ENCODE data around the gene MACO1.
"Not testable (repeated sequence)": the region's sequence is repeated elsewhere in the genome, so short reads cannot be mapped to it uniquely, and the experiment has no call there.

MACO1 gene

GRCh38 chr1:25433389-25434186 lies 2.9 kb downstream of the MACO1 start:
- ATAC-seq = no peak
- H3K27me3 Mint-ChIP-seq = no peaks in the 10 kb centered on the region
- peaks cover 7% of the 10 kb centered on the region for H3K36me3 Mint-ChIP-seq (ENCODE audit: low read depth)
- peaks cover 62% of the 10 kb centered on the region for H3K4me1 Mint-ChIP-seq
- DNase-seq = no peak
- no peak overlapping the region for H3K27ac Mint-ChIP-seq
- no peak overlapping the region for H3K4me3 Mint-ChIP-seq
- H3K9me3 Mint-ChIP-seq = no peaks in the 10 kb centered on the region

GRCh38 chr1:25435397-25436108 lies 4.9 kb downstream of the MACO1 start:
- ATAC-seq (no peak), DNase-seq (no peak)
- no peaks in the 10 kb centered on the region for H3K27me3 Mint-ChIP-seq
- H3K36me3 Mint-ChIP-seq (ENCODE audit: low read depth) = peaks cover 7% of the 10 kb centered on the region
- peak overlapping the region; percentile 58 for H3K4me3 Mint-ChIP-seq
- H3K9me3 Mint-ChIP-seq = no peaks in the 10 kb centered on the region
- H3K4me1 Mint-ChIP-seq = peaks cover 58% of the 10 kb centered on the region
- peak overlapping the region; percentile 46 for H3K27ac Mint-ChIP-seq

- ATAC-seq (no peak), DNase-seq (no peak)
- Mint-ChIP-seq H3K9me3 (no peaks in the 10 kb centered on the region), H3K36me3 (ENCODE audit: low read depth) (peaks cover 7% of the 10 kb centered on the region), H3K4me3 (no peak overlapping the region), H3K27me3 (no peaks in the 10 kb centered on the region), H3K27ac (no peak overlapping the region), H3K4me1 (peaks cover 63% of the 10 kb centered on the region)
Observed at GRCh38 chr1:25437672-25438071, 7.0 kb downstream of the MACO1 start.

DNA sequence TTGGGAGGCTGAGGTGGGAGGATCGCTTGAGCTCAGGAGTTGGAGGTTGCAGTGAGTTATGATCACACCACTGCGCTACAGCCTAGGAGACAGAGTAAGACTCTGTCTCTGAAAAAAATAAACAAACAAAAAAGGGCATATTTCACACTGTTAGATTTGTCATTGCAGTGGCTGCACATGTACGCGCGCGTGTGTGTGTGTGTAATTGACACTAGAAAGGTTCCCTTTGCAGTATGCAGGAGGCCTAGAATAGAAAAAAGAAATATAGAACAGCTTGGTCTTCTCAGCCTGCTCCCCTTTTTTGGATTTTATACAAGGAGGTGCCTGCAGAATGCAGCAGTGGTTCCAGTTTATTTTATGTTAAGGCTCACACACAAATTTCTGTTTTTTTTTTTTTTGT lies 8.6 kb downstream of the MACO1 start:
- Mint-ChIP-seq H3K27me3 (no peaks in the 10 kb centered on the region), H3K36me3 (ENCODE audit: low read depth) (peaks cover 7% of the 10 kb centered on the region), H3K27ac (no peak overlapping the region), H3K4me1 (peaks cover 57% of the 10 kb centered on the region), H3K9me3 (no peaks in the 10 kb centered on the region), H3K4me3 (no peak overlapping the region)
- ATAC-seq = no peak
- no peak for DNase-seq

GRCh38 chr1:25442178-25442577 lies 11.5 kb downstream of the MACO1 start:
- Mint-ChIP-seq H3K9me3 (no peaks in the 10 kb centered on the region), H3K4me1 (peaks cover 41% of the 10 kb centered on the region)

DNA sequence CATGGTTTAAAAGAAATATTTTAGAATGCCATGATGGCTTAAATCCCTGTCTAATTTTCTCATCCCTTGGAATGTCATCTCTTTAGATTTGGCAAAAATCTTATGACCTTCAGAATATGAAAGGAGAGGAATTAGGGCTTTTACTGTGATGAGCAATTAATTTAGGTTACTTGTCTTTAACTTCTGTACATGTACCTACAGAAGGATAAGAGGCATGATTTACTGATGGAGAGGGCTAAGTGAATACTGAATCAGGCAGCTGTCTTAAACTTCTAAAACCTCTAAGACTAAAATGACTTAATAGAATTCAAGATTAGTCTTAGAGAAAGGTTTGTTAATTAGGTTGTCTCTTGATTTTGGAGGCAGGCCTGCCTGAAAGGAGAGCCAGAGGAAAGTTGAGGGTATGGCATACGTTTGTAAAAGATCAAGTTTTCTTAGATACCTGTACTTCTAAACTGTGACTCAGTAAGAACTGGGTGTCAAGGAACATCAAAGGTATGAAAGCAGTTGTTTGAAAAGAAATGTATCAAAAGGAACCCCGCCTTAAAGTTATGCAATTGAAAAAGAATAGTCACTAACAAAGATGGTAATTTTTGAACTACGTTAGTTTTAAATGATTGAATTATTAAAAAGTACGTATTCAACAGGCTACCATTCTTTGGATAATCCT lies 12.5 kb downstream of the MACO1 start:
- Mint-ChIP-seq H3K27me3 (no peaks in the 10 kb centered on the region), H3K27ac (no peak overlapping the region), H3K36me3 (ENCODE audit: low read depth) (peaks cover 6% of the 10 kb centered on the region), H3K4me1 (peaks cover 48% of the 10 kb centered on the region), H3K9me3 (no peaks in the 10 kb centered on the region), H3K4me3 (no peak overlapping the region)
- no peak for DNase-seq
- ATAC-seq = no peak

More at GRCh38 chr1:25442178-25442577, 11.5 kb downstream of the MACO1 start:
- DNase-seq (no peak), ATAC-seq (no peak)
- Mint-ChIP-seq H3K36me3 (ENCODE audit: low read depth) (peaks cover 4% of the 10 kb centered on the region), H3K27me3 (no peaks in the 10 kb centered on the region), H3K27ac (no peak overlapping the region), H3K4me3 (no peak overlapping the region)

- peaks cover 48% of the 10 kb centered on the region for H3K4me1 Mint-ChIP-seq
- DNase-seq; H3K9me3 Mint-ChIP-seq; H3K27ac Mint-ChIP-seq; H3K27me3 Mint-ChIP-seq; ATAC-seq; H3K4me3 Mint-ChIP-seq; H3K36me3 Mint-ChIP-seq (ENCODE audit: low read depth): not testable (repeated sequence)
Observed at GRCh38 chr1:25444604-25445003, 13.9 kb downstream of the MACO1 start.

GRCh38 chr1:25445993-25446538 lies 15.4 kb downstream of the MACO1 start:
- Mint-ChIP-seq H3K9me3 (no peaks in the 10 kb centered on the region), H3K4me3 (no peak overlapping the region), H3K4me1 (peaks cover 42% of the 10 kb centered on the region), H3K27me3 (no peaks in the 10 kb centered on the region), H3K27ac (no peak overlapping the region), H3K36me3 (ENCODE audit: low read depth) (peaks cover 13% of the 10 kb centered on the region)
- DNase-seq = no peak
- no peak for ATAC-seq

DNA sequence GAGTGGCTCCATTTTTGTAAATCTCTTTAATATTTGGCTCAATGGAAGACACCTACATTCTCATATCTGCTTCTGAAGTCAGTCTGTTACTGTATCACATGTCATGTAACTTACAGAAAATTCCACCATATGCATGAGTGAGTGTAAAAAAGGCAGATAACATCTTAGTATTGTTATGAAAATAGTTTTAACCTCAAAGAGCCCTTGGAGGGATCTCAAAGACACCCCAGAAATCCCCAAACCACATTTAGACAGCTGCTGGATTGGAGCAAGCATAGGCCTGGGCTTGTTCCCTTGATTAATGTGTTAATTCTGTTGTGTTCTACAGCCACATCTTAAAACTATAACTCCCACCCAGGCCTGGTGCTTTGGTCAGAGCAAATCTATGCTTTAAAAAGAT lies 16.9 kb downstream of the MACO1 start:
- H3K9me3 Mint-ChIP-seq = no peaks in the 10 kb centered on the region

DNA sequence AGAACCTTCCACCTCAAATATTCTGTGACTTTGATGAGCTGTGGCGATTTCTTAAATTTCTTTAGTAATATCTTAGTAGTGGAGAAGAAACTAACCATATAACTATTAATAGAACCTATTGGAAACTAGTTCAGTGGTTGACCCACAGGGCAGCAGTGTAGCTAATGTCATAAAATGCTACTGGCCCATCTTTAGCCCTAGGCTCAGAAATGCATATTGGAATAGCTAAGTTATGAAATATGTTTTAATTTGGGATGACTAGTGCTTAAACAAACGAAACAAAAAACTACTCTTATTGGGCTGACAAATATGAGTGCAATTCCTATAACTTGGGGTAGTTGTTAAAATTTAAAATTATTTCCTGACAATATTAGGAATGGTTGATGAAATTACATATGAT lies 20.2 kb downstream of the MACO1 start:
- H3K36me3 Mint-ChIP-seq (ENCODE audit: low read depth) = peaks cover 24% of the 10 kb centered on the region
- H3K9me3 Mint-ChIP-seq = no peaks in the 10 kb centered on the region
- peaks cover 22% of the 10 kb centered on the region for H3K4me1 Mint-ChIP-seq
- ATAC-seq (no peak), DNase-seq (no peak)
- H3K27ac Mint-ChIP-seq = no peak overlapping the region
- no peaks in the 10 kb centered on the region for H3K27me3 Mint-ChIP-seq
- H3K4me3 Mint-ChIP-seq = no peak overlapping the region

More for the DNA sequence above, 16.9 kb downstream of the MACO1 start:
- Mint-ChIP-seq H3K4me3 (no peak overlapping the region), H3K36me3 (ENCODE audit: low read depth) (peaks cover 13% of the 10 kb centered on the region), H3K27ac (peak overlapping the region; percentile 7), H3K4me1 (peaks cover 36% of the 10 kb centered on the region), H3K27me3 (no peaks in the 10 kb centered on the region)
- ATAC-seq (peak; percentile 83), DNase-seq (no peak)

- ATAC-seq = no peak
- Mint-ChIP-seq H3K27me3 (no peaks in the 10 kb centered on the region), H3K9me3 (no peaks in the 10 kb centered on the region), H3K27ac (no peak overlapping the region), H3K36me3 (ENCODE audit: low read depth) (peaks cover 28% of the 10 kb centered on the region), H3K4me1 (peaks cover 18% of the 10 kb centered on the region), H3K4me3 (no peak overlapping the region)
- DNase-seq = no peak
Observed at GRCh38 chr1:25451908-25452307, 21.2 kb downstream of the MACO1 start.

- Mint-ChIP-seq H3K27me3 (no peaks in the 10 kb centered on the region), H3K36me3 (ENCODE audit: low read depth) (peaks cover 44% of the 10 kb centered on the region), H3K4me1 (peaks cover 9% of the 10 kb centered on the region), H3K4me3 (no peak overlapping the region), H3K9me3 (no peaks in the 10 kb centered on the region), H3K27ac (no peak overlapping the region)
- DNase-seq = no peak
- ATAC-seq = no peak
Observed at GRCh38 chr1:25456502-25456901, 25.8 kb downstream of the MACO1 start.

DNA sequence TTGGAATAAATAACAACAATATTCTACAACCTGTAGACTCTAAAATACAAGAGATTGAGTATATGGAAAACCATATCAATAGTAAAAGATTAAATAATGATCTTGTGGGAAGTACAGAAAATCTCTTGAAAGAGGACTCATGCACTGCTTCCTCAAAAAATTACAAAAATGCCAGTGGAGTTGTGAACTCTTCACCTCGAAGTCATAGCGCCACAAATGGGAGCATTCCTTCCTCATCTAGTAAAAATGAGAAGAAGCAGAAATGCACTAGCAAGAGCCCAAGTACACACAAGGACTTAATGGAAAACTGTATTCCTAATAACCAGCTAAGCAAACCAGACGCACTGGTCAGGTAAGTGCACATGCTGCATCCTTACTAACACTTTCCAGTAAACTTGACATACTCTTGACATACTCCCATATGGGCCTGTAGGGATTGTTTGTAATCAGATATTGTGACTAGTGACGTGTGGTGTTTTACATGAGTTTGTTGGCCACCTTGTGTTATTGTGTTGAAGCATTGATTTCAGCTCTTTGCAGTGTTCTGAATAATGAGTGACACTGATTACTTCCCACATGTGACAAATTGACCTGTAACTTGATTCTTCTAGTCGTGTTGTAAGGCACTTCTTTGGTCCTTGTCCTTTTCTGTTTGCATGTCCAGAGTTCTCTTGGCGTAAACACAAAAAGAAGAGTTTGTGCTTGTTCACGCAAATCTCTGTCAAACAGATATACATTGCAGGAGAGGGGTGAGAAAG lies 28.0 kb downstream of the MACO1 start:
- no peak for ATAC-seq
- H3K27ac Mint-ChIP-seq = no peak overlapping the region
- H3K36me3 Mint-ChIP-seq (ENCODE audit: low read depth) = peaks cover 44% of the 10 kb centered on the region
- H3K9me3 Mint-ChIP-seq = no peaks in the 10 kb centered on the region
- peaks cover 4% of the 10 kb centered on the region for H3K4me1 Mint-ChIP-seq
- DNase-seq = no peak
- H3K27me3 Mint-ChIP-seq = no peaks in the 10 kb centered on the region
- no peak overlapping the region for H3K4me3 Mint-ChIP-seq

DNA sequence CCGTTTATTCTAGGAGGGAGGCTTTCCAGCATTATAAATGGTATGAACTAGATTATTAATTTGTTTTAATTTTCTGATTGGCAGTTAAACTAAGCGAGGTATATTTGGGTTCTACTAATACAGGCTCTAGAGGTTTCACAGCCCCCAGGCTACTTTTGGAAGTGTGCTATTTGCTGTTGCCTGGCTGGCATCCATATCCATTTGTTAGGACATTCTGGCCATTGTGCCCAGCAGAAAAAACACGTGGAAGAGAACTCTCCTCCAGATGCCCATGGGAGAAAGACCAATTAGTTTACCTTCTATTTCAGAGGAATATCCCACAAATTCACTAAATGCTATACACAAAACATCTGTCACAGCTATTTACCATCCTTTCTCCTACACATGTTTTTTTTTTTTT lies 29.3 kb downstream of the MACO1 start:
- H3K4me1 Mint-ChIP-seq = peaks cover 4% of the 10 kb centered on the region
- H3K27ac Mint-ChIP-seq = no peak overlapping the region
- ATAC-seq (no peak), DNase-seq (no peak)
- H3K4me3 Mint-ChIP-seq = no peak overlapping the region
- H3K27me3 Mint-ChIP-seq = no peaks in the 10 kb centered on the region
- H3K9me3 Mint-ChIP-seq = no peaks in the 10 kb centered on the region
- H3K36me3 Mint-ChIP-seq (ENCODE audit: low read depth) = peaks cover 41% of the 10 kb centered on the region

Data from activated naive CD8-positive, alpha-beta T cell treated with anti-CD3 and anti-CD28 coated beads, Interleukin-2, amount 50 U/mL, for 24 hours (primary cell).